Measurements from ENCODE around the gene PTPRQ.

The PTPRQ gene

DNA sequence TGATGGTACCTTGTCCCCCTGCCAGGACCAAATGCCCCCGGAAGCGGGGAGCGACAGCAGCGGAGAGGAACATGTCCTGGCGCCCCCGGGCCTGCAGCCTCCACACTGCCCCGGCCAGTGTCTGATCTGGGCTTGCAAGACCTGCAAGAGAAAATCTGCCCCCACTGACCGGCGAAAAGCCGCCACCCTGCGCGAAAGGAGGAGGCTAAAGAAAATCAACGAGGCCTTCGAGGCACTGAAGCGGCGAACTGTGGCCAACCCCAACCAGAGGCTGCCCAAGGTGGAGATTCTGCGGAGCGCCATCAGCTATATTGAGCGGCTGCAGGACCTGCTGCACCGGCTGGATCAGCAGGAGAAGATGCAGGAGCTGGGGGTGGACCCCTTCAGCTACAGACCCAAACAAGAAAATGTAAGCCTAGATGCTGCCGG is 263.8 kb downstream of the PTPRQ start:
- DNase-seq, result no peak

GRCh38 chr12:80708259-80708974 is 264.4 kb downstream of the PTPRQ start:
- no peak for DNase-seq

DNA sequence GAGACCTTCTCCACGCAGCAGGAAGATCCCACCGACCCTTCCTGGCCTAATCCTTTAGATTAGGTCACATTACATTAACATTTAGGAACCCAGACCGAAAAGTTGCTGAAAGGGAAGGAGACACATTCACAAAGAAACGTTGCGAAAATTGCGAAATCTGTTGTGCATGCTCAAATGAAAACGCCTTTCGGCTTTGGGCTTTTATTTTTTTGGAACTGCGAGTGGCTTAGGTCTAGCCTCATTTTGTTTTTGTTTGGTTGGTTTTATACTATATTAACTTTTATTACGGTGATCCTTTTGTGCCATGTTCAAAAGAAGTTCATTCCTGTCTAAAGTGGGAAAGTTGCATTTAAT is 264.9 kb downstream of the PTPRQ start:
- DNase-seq, result no peak

- DNase-seq, result no peak
These were observed 266.0 kb downstream of the PTPRQ start for GRCh38 chr12:80709811-80710726.

- DNase-seq, result no peak
These were observed 266.9 kb downstream of the PTPRQ start for GRCh38 chr12:80710727-80711449.

DNA sequence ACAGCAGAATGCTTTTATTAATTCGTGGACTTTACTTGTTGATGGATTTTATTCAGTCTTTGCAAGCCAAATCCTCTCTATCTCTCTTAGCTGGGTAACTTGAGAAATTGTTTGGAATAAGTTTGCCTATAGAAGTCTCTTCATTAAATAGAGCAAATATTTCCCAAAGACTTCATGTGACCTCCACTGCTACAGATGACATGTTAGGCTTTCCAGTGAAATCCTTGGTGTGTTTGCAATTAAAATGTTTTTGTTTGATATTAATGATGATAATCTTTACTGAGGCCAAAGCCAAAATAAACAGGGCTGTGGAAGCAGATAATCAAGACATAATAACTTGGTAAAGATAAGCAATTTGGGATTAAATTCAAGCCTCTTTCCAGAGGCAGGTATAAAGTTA is 267.8 kb downstream of the PTPRQ start:
- no peak for DNase-seq

DNA sequence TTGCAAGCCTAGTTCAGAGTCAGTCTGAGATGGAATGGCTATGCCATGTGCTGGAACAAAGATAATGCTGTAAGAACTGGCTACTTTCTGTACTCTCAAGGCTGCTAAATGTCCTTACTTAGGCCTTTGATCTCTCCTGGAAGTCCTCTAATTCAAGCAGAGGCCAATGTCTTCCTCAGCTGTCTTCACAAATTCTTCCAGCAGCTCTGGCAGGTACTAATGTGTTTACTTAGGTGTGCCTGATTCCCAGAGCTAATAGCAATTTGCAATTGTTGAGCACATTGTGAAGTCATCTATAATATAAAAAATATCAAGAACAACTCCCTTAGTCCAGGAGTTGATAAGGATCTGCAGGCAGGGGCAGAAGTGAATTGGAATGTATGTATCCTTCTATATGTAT is 268.8 kb downstream of the PTPRQ start:
- DNase-seq, result no peak

GRCh38 chr12:80713419-80713818 is 269.4 kb downstream of the PTPRQ start:
- DNase-seq, result no peak

DNA sequence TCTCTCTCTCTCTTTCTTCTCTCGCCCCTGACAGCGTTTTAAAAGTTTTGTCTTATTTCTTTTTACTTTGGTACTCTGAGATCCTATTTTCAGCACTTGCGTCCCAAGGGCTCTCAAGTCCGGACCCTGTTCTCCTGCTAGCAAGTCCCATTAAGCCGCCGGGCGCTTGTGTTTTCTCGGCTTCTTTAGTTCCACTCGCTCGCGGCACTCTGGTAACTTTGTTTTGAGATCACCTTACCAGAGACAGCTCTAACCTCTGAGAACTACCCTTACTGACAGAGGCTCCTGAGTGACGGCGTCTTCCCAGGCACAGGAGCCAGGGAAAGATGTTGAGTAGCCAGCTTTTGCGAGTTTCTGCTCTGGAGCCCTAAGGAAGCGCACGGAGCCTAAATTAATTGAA is 270.0 kb downstream of the PTPRQ start:
- no peak for DNase-seq

DNA sequence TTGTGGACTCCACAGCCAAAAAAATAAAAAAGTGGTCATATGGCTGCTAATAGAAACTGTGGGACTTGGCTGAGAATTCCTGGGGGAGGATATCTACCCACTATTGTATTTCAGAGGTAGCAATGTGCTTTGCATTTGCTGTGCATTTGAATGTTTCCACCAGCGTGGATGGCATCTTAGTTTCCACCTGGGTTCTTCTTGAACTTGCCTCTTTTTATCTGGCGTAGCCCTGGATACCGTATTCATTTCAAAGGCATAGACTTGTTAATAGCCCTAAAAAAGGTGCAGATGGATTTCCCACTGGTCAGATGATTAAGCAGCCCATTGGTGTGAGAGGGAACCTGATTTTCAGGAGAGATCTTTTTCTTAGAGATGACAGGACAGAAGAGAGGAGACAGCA is 270.8 kb downstream of the PTPRQ start:
- DNase-seq, result no peak

- DNase-seq, result no peak
These were observed 271.7 kb downstream of the PTPRQ start for GRCh38 chr12:80715713-80716249.

DNA sequence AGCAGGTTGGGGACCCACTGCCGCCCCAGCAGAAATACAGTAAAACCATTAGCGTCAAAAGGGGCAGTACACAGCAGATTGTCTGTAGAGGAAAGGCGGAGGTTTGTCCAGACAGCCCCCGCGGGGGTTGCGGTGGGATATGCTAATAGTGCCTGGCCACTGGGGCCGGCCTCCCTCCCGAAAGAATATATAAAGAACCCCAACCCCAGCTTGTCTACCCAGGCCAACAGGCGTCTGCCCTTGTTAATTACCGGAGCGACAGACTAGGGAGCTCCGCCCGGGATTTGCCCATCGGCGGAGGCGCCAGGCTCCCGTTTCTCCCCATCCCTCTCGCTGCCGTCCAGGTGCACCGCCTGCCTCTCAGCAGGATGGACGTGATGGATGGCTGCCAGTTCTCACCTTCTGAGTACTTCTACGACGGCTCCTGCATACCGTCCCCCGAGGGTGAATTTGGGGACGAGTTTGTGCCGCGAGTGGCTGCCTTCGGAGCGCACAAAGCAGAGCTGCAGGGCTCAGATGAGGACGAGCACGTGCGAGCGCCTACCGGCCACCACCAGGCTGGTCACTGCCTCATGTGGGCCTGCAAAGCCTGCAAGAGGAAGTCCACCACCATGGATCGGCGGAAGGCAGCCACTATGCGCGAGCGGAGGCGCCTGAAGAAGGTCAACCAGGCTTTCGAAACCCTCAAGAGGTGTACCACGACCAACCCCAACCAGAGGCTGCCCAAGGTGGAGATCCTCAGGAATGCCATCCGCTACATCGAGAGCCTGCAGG is 272.8 kb downstream of the PTPRQ start, which contains the start of gene MYF5:
TSS of gene MYF5 (plus strand) at position 217 of the 774 bp plus-strand sequence. CDS start at position 369, 152 bp downstream.
- DNase-seq, result no peak

DNA sequence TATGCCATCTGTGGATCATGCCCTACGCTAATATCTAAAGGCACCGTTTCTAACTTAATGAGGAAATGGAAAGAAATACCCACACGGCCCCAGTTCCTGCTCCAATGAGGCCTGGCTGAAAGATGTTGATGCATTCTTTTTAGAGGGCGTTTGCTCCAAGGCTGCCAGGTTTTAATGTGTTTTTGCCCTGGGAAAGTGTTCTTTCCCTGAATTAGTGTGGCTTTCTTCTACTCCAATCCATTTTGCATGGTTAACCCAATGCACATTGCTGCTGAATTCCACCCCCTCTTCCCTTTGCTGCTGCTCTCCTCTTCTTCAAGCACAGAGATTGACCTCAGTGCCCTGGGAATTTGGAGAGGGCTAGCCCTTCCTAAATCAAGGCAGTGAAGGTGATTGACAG is 273.8 kb downstream of the PTPRQ start:
- DNase-seq, result no peak

GRCh38 chr12:80720516-80720915 is 276.5 kb downstream of the PTPRQ start:
- DNase-seq, result no peak

- no peak for DNase-seq
These were observed 277.3 kb downstream of the PTPRQ start for GRCh38 chr12:80721326-80721725.

All from SIG-M5 (cell line).